Subcutaneous abdominal adipose tissue (tissue), 5 donors: ENCODE results near the gene SCFD2.

Source experiments
- H3K27ac ChIP-seq: one replicate; pipeline ENCODE4 v1.7.0; 2013; ENCODE audit warnings: low read depth, mild to moderate bottlenecking, inconsistent platforms, low read length, moderate library complexity
- H3K27me3 ChIP-seq, 5 donors: one replicate each; pipeline ENCODE4 v1.7.0; 2013; ENCODE audit warnings: low read length in 5 of 5, inconsistent platforms in 1 of 5; ENCODE audit not compliant: control insufficient read depth in 5 of 5, insufficient read depth in 4 of 5
- H3K36me3 ChIP-seq, 5 donors: one replicate each; pipeline ENCODE4 v1.7.0; 2013; ENCODE audit warnings: low read length in 5 of 5; ENCODE audit not compliant: control insufficient read depth in 5 of 5, insufficient read depth in 5 of 5
- H3K4me1 ChIP-seq, 5 donors: one replicate each; pipeline ENCODE4 v1.7.0; 2013; ENCODE audit warnings: low read length in 5 of 5, mild to moderate bottlenecking in 3 of 5, moderate library complexity in 1 of 5; ENCODE audit not compliant: control insufficient read depth in 5 of 5, insufficient read depth in 5 of 5
- H3K4me3 ChIP-seq, 5 donors: one replicate each; pipeline ENCODE4 v1.7.0; 2013; ENCODE audit warnings: low read length in 5 of 5, low read depth in 1 of 5
- H3K9ac ChIP-seq, 5 donors: one replicate each; pipeline ENCODE4 v1.7.0; 2013; ENCODE audit warnings: low read length in 5 of 5, mild to moderate bottlenecking in 4 of 5, moderate library complexity in 3 of 5
- H3K9me3 ChIP-seq, 5 donors: one replicate each; pipeline ENCODE4 v1.7.0; 2013; ENCODE audit warnings: low read length in 5 of 5; ENCODE audit not compliant: control insufficient read depth in 5 of 5
- donor health status: healthy.
- donor health status: healthy.
- donor health status: healthy.
- donor health status: healthy.
- donor health status: healthy.

SCFD2 gene

GRCh38 chr4:53055274-53055673 is 310.6 kb downstream of the SCFD2 start:
- H3K9me3 ChIP-seq = no peaks in the 10 kb centered on the region
- no peak overlapping the region for H3K9ac ChIP-seq
- H3K4me1 ChIP-seq = peaks cover 0 to 14% (median 3%) of the 10 kb centered on the region in 5 donors
- no peaks in the 10 kb centered on the region for H3K36me3 ChIP-seq
- H3K4me3 ChIP-seq = no peak overlapping the region
- H3K27ac ChIP-seq = no peak overlapping the region
- H3K27me3 ChIP-seq = no peaks in the 10 kb centered on the region

DNA sequence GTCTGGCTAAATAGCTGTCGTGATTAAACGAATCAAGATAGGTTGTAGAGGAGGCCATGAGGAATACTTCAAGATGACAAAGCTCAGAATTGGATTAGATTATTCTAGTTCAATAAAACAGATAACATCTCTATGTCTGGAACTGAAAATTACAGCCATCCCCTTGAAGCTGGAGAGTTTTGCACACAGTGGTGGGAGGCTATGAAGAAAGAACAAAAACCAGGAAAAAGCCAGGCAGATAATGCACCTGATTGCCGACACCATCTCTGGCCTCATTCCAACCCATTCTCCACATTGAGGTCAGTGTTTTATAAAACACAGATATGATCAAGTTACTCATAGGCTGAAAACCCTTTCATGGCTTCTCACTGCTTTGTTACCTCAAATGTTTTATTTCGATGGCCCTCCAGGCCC is 315.5 kb downstream of the SCFD2 start:
- H3K4me1 ChIP-seq = peaks cover 0 to 3% (median 0%) of the 10 kb centered on the region in 5 donors

DNA sequence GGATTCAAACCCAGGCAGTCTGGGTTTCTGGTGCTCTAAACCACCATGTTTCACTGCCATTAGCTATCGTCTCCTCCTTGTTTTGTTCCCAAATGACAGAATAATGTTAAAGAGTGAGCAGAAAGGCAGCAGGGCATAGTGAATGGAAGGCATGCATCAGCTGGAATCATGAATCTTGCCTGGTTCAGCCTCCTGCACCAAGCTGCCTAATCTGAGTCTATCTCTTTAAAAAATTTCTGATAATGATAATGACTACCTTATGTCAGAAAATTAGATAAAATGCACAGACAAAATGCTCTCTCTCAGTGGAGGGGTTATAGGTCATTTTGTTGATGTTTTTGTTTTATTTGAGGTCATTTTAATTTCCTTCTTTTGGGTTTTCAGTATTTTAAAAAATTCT is 316.3 kb downstream of the SCFD2 start:
- no peaks in the 10 kb centered on the region for H3K9me3 ChIP-seq
- no peaks in the 10 kb centered on the region for H3K36me3 ChIP-seq
- no peak overlapping the region for H3K27ac ChIP-seq
- H3K4me3 ChIP-seq = no peak overlapping the region
- no peak overlapping the region for H3K9ac ChIP-seq
- H3K4me1 ChIP-seq = no peaks in the 10 kb centered on the region
- H3K27me3 ChIP-seq = no peaks in the 10 kb centered on the region

More for the DNA sequence above, 315.5 kb downstream of the SCFD2 start:
- Histone ChIP-seq H3K4me3 (no peak overlapping the region), H3K9me3 (no peaks in the 10 kb centered on the region), H3K27ac (no peak overlapping the region), H3K36me3 (no peaks in the 10 kb centered on the region), H3K9ac (no peak overlapping the region), H3K27me3 (no peaks in the 10 kb centered on the region)

DNA sequence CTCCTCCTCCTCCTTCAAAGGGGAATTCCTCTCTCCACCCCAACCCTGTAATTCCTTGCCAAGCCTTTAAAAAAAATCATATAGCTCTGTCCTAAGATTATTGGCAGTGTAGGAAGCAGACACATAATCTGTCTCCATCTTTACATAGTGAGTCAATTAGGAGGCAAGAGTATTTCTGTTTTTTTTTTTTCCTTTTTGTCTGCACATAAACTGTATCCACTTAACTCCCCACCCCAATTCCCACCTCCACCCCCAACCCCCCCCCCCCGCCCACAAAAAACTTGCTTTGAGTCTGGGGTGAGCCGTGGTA is 321.3 kb downstream of the SCFD2 start:
- Histone ChIP-seq H3K4me3 (no peak overlapping the region), H3K9me3 (no peaks in the 10 kb centered on the region), H3K27ac (no peak overlapping the region), H3K27me3 (no peaks in the 10 kb centered on the region), H3K4me1 (no peaks in the 10 kb centered on the region), H3K36me3 (no peaks in the 10 kb centered on the region), H3K9ac (no peak overlapping the region)

- H3K4me1 ChIP-seq = no peaks in the 10 kb centered on the region
- H3K27ac ChIP-seq = no peak overlapping the region
- no peaks in the 10 kb centered on the region for H3K9me3 ChIP-seq
- H3K9ac ChIP-seq = no peak overlapping the region
- H3K27me3 ChIP-seq = no peaks in the 10 kb centered on the region
- no peak overlapping the region for H3K4me3 ChIP-seq
- no peaks in the 10 kb centered on the region for H3K36me3 ChIP-seq
These were observed 321.8 kb downstream of the SCFD2 start for GRCh38 chr4:53043891-53044650.

- no peaks in the 10 kb centered on the region for H3K27me3 ChIP-seq
- no peaks in the 10 kb centered on the region for H3K36me3 ChIP-seq
- no peaks in the 10 kb centered on the region for H3K9me3 ChIP-seq
- H3K27ac ChIP-seq = no peak overlapping the region
- no peak overlapping the region for H3K9ac ChIP-seq
- H3K4me3 ChIP-seq = no peak overlapping the region
- peaks cover 0 to 2% (median 0%) of the 10 kb centered on the region in 5 donors for H3K4me1 ChIP-seq
These were observed 322.8 kb downstream of the SCFD2 start for GRCh38 chr4:53043055-53043454.

GRCh38 chr4:53040851-53041250 is 325.0 kb downstream of the SCFD2 start:
- Histone ChIP-seq H3K36me3 (no peaks in the 10 kb centered on the region), H3K27ac (no peak overlapping the region), H3K9me3 (no peaks in the 10 kb centered on the region), H3K9ac (no peak overlapping the region), H3K4me1 (peaks cover 0 to 4% (median 0%) of the 10 kb centered on the region in 5 donors), H3K27me3 (no peaks in the 10 kb centered on the region), H3K4me3 (no peak overlapping the region)

DNA sequence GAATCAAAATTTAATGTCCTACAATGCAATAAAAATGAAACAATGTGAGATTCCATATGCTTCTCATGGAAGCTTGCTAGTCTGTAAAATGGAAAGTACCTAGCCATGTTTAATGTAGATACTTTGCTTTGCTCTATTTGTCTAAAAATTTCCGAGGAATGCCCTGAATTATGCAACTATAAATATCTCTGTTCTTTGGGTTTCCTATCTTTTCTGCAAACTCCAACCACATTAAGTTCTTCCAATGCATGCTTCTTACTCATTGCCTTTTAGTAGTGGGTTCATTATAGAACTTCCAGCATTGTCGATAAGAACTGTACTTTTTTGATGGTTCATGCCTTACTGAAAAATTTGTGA is 325.4 kb downstream of the SCFD2 start:
- Histone ChIP-seq H3K36me3 (no peaks in the 10 kb centered on the region), H3K4me1 (peaks cover 0 to 4% (median 0%) of the 10 kb centered on the region in 5 donors), H3K9ac (no peak overlapping the region), H3K27ac (no peak overlapping the region), H3K27me3 (no peaks in the 10 kb centered on the region), H3K9me3 (no peaks in the 10 kb centered on the region), H3K4me3 (no peak overlapping the region)

DNA sequence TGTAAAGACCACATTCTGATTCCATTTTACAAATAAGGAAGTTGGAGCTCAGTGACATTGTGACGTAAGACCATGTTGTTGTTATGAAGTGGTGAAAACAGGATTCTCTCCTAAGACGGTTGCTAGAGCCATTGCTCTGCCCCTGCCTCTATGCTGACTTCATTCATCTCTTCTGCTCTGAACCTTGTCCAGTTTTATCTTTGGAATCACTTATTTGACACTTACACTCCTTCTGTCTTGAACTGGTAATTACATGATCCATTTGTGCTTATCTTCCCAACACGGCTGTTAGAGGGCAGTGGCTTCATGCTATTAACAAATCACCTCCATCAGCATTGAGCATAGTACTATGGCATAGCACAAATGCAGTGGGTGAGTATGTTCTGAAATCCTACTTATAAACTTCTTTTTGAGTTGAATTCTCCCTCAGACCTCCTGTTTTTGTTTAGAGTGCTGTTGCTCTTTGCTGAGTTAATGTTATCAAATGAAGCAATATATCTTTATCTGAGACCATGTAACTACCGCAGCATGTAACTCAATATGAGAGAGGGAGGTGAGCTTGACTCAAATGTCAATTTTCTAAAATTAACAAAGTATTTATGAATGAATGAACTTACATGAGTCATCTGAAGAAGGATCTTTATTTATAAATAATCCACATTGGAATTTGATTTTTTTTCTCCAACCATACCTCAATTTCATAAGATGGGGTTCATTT is 326.0 kb downstream of the SCFD2 start:
- H3K9ac ChIP-seq = no peak overlapping the region
- no peaks in the 10 kb centered on the region for H3K27me3 ChIP-seq
- peaks cover 0 to 4% (median 0%) of the 10 kb centered on the region in 5 donors for H3K4me1 ChIP-seq
- H3K4me3 ChIP-seq = no peak overlapping the region
- no peaks in the 10 kb centered on the region for H3K36me3 ChIP-seq
- no peak overlapping the region for H3K27ac ChIP-seq
- H3K9me3 ChIP-seq = no peaks in the 10 kb centered on the region

- Histone ChIP-seq H3K9me3 (no peaks in the 10 kb centered on the region), H3K27ac (no peak overlapping the region)
These were observed 328.0 kb downstream of the SCFD2 start for GRCh38 chr4:53037892-53038291.

More at GRCh38 chr4:53037892-53038291, 328.0 kb downstream of the SCFD2 start:
- Histone ChIP-seq H3K36me3 (no peaks in the 10 kb centered on the region), H3K9ac (no peak overlapping the region), H3K27me3 (no peaks in the 10 kb centered on the region), H3K4me3 (no peak overlapping the region), H3K4me1 (peaks cover 0 to 4% (median 0%) of the 10 kb centered on the region in 5 donors)
